ENCODE measurements around the gene KCNG4. TPM values are rescaled to one million over a fixed set of nuclear protein-coding genes. Genes with fewer than 3 reads are reported as not detected.

The KCNG4 gene
- total and polyA plus RNA-seq, 10 of the 15 experiments (the other 5 are each of a cell fraction or from before 2014, with no cell fraction given) = not detected

DNA sequence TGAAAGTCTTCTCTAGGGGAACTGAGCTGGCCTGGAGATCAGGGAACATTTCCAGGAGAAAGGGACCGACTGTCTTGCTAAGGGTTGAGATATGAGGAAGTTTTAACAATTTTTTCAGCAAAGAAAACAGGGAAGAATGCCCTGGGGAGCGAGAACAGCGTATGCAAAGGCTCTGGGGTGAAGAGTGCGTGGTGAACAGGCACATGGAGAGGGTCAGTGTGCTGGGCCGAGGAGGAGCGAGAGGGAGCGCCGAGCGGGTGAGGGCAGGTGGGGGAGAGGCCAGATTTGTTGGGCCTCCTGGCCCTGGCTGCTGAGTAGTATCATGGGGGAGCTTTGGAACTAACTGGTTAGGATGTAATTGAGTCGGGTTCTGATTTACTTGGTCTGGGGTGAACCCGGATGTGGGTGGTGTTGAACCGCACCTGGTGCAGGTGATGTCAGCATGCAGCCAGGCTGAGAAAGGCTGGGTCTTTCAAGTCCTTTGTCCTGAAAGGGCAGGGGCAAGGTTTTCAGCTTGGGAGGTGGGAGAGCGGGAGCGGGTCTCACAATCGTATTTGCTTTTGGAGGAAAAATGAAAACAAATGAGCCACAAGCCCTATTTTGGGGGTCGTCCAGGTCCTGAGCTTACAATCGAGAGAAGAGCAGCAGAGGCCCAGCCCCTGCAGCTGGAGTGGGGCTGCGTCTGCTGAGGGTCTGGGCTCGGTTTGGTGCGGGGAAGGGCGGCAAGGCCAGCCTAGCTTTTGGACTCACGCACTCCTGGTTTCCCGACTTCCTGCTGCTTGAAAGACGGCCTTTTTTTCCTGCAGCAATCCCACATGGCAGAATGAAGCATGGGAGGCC, 43.7 kb upstream of the KCNG4 start:
- ChIA-PET CTCF (interaction anchor here (0.7 kb wide), 1 partner anchor 11 kb away, joined by 3 read pairs; no protein-coding TSS in a partner anchor), POLR2A (no interaction called here), SMC1A (ENCODE audit: uncharacterized antibody, unreplicated experiment) (no interaction called here), RAD21 (ENCODE audit: unreplicated experiment) (no interaction called here)
- H3K4me1 ChIP-seq (ENCODE audit: control insufficient read depth, insufficient read depth, low read length) = no peaks in the 10 kb centered on the region
- no peak overlapping the region for H3K4me2 ChIP-seq (ENCODE audit: control insufficient read depth, insufficient read depth)
- ATAC-seq = no peak
- H3K79me2 ChIP-seq (ENCODE audit: control insufficient read depth, insufficient read depth, low read length) = no peaks in the 10 kb centered on the region
- H3K27ac ChIP-seq (ENCODE audit: control insufficient read depth, insufficient read depth) = no peak overlapping the region
- no peak for FAIRE-seq
- H3K27me3 ChIP-seq (replicated peaks in 1 of 2; ENCODE audit: control insufficient read depth in 2 of 2, insufficient read depth in 2 of 2, low read length in 1 of 2) = peaks cover 0 to 4% of the 10 kb centered on the region in 2 experiments; a peak in 2 of 4 replicates
- no peaks in the 10 kb centered on the region for H4K20me1 ChIP-seq (ENCODE audit: control insufficient read depth, insufficient read depth)
- TF ChIP-seq MXI1 (IDR thresholded peaks at IDR 0.05; ENCODE audit: low read depth, low read length) (no peak), TCF7 (IDR thresholded peaks at IDR 0.05; ENCODE audit: borderline replicate concordance) (no peak), HDAC6 (IDR thresholded peaks at IDR 0.05; ENCODE audit: unreplicated experiment) (no peak), NR2F1 (conservative IDR thresholded peaks at IDR 0.05) (no peak), SRF (IDR thresholded peaks at IDR 0.05; ENCODE audit: low read depth in 2 of 2, low read length in 2 of 2) (no peak), MYC (IDR thresholded peaks at IDR 0.05; ENCODE audit: insufficient read depth, insufficient read length, insufficient replicate concordance, low read length, severe bottlenecking) (no peak), MTA2 (IDR thresholded peaks at IDR 0.05; ENCODE audit: low read depth) (no peak), ESRRA (IDR thresholded peaks at IDR 0.05; ENCODE audit: low read length) (no peak), IRF4 (IDR thresholded peaks at IDR 0.05; ENCODE audit: low read depth, low read length) (no peak), MEF2A (IDR thresholded peaks at IDR 0.05; ENCODE audit: insufficient read depth, low read depth, low read length) (no peak), GATAD2B (conservative IDR thresholded peaks at IDR 0.05; ENCODE audit: low read depth) (no peak)
- TF ChIP-seq, protein P1, sequence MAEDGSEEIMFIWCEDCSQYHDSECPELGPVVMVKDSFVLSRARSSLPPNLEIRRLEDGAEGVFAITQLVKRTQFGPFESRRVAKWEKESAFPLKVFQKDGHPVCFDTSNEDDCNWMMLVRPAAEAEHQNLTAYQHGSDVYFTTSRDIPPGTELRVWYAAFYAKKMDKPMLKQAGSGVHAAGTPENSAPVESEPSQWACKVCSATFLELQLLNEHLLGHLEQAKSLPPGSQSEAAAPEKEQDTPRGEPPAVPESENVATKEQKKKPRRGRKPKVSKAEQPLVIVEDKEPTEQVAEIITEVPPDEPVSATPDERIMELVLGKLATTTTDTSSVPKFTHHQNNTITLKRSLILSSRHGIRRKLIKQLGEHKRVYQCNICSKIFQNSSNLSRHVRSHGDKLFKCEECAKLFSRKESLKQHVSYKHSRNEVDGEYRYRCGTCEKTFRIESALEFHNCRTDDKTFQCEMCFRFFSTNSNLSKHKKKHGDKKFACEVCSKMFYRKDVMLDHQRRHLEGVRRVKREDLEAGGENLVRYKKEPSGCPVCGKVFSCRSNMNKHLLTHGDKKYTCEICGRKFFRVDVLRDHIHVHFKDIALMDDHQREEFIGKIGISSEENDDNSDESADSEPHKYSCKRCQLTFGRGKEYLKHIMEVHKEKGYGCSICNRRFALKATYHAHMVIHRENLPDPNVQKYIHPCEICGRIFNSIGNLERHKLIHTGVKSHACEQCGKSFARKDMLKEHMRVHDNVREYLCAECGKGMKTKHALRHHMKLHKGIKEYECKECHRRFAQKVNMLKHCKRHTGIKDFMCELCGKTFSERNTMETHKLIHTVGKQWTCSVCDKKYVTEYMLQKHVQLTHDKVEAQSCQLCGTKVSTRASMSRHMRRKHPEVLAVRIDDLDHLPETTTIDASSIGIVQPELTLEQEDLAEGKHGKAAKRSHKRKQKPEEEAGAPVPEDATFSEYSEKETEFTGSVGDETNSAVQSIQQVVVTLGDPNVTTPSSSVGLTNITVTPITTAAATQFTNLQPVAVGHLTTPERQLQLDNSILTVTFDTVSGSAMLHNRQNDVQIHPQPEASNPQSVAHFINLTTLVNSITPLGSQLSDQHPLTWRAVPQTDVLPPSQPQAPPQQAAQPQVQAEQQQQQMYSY (CRISPR knock-in tag; IDR thresholded peaks at IDR 0.05) = no peak
- TF ChIP-seq, protein P2, sequence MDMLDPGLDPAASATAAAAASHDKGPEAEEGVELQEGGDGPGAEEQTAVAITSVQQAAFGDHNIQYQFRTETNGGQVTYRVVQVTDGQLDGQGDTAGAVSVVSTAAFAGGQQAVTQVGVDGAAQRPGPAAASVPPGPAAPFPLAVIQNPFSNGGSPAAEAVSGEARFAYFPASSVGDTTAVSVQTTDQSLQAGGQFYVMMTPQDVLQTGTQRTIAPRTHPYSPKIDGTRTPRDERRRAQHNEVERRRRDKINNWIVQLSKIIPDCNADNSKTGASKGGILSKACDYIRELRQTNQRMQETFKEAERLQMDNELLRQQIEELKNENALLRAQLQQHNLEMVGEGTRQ (IDR thresholded peaks at IDR 0.05; ENCODE audit: borderline replicate concordance, low read depth, low read length) = no peak
- TF ChIP-seq, protein P3, sequence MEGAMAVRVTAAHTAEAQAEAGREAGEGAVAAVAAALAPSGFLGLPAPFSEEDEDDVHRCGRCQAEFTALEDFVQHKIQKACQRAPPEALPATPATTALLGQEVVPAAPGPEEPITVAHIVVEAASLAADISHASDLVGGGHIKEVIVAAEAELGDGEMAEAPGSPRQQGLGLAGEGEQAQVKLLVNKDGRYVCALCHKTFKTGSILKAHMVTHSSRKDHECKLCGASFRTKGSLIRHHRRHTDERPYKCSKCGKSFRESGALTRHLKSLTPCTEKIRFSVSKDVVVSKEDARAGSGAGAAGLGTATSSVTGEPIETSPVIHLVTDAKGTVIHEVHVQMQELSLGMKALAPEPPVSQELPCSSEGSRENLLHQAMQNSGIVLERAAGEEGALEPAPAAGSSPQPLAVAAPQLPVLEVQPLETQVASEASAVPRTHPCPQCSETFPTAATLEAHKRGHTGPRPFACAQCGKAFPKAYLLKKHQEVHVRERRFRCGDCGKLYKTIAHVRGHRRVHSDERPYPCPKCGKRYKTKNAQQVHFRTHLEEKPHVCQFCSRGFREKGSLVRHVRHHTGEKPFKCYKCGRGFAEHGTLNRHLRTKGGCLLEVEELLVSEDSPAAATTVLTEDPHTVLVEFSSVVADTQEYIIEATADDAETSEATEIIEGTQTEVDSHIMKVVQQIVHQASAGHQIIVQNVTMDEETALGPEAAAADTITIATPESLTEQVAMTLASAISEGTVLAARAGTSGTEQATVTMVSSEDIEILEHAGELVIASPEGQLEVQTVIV (IDR thresholded peaks at IDR 0.05; ENCODE audit: borderline replicate concordance, partially characterized antibody) = no peak
- TF ChIP-seq, protein P4, sequence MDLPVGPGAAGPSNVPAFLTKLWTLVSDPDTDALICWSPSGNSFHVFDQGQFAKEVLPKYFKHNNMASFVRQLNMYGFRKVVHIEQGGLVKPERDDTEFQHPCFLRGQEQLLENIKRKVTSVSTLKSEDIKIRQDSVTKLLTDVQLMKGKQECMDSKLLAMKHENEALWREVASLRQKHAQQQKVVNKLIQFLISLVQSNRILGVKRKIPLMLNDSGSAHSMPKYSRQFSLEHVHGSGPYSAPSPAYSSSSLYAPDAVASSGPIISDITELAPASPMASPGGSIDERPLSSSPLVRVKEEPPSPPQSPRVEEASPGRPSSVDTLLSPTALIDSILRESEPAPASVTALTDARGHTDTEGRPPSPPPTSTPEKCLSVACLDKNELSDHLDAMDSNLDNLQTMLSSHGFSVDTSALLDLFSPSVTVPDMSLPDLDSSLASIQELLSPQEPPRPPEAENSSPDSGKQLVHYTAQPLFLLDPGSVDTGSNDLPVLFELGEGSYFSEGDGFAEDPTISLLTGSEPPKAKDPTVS (IDR thresholded peaks at IDR 0.05; ENCODE audit: low read depth, low read length) = no peak
- in situ Hi-C loops (cut with MboI) (no loop called here), intact Hi-C loops (cut with micrococcal nuclease; ENCODE audit: unreplicated experiment) (no loop called here)
- H3K9ac ChIP-seq (ENCODE audit: control insufficient read depth, insufficient read depth, low read length) = no peak overlapping the region
- H3K4me3 ChIP-seq = no peak overlapping the region
- no peak overlapping the region for H2AFZ ChIP-seq (ENCODE audit: control insufficient read depth, low read depth, low read length)
- H3K36me3 ChIP-seq (ENCODE audit: control insufficient read depth in 2 of 2, insufficient read depth in 2 of 2, low read length in 1 of 2) = no peaks in the 10 kb centered on the region
- WGBS (ENCODE audit: insufficient coverage, insufficient replicate concordance, low lambda C conversion rate, missing lambda C conversion rate) = 41% methylated on average over 24 of the region's 24 CpGs
- no peak for DNase-seq (ENCODE audit: low read depth, low spot score)
- no TSS peak for BruUV-seq (replicated peaks)
- H3K9me3 ChIP-seq (replicated peaks; ENCODE audit: control insufficient read depth, insufficient read depth, low read length) = no peaks in the 10 kb centered on the region

Data from GM12878 (cell line).